Activated gamma-delta T cell (primary cell): ENCODE data around the gene METTL24.

Source experiments
- DNase-seq: peaks from one replicate; lab custom pipeline; 2025; lab: John Stamatoyannopoulos, UW
- total RNA-seq, 2 donors: gene quantifications; one replicate each; lab custom pipeline; 2026; lab: John Stamatoyannopoulos, UW

The METTL24 gene
- 1.8 to 1.9 reads per million in 2 donors for total RNA-seq

DNA sequence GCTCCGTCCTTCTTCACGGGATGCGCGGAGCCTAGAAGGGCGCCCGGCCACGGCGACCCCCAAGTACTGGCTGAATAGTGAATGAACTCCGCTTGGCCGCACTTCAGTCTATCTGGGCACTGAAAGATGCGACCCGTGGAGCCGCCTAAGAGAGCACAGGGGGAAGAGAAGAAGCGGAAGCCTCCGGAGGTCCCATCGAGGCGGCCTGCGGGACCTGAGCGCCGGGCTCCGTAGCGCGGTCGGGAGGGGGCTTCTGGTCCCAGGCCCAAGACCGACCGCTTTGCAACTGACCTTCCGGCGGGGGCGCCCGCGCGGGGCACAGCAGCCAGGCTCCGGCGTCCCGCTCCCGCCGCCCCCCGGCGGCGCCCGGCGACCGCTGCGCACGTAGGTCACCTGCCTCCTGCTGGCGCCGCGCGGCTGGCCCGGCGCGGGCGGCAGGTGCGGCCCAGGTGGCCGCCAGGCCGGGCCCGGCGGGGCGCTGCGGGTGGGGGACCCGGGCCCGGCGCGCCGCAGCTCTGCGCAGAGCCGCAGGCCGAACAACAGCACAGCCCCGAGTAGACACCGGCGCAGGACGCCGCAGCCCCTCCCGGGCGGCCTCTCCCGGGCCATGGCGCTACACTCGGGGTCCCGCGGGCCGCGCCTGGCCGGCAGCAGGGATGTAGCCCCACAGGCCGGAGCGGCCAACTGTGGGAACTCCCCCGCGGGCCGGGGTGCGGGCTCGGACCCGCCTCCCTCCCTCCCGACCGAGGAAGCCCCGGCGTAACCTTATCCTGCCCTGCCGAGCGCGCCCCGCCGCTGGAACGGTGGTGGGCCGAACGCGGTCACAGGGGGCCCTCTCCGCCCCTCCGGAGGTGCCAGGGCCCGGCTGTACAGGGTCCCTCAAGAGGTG lies at the start of gene METTL24:
METTL24 (minus strand) TSS at position 686 of the 889 bp plus-strand sequence; CDS start at position 609, 77 bp downstream.
- no peak for DNase-seq

DNA sequence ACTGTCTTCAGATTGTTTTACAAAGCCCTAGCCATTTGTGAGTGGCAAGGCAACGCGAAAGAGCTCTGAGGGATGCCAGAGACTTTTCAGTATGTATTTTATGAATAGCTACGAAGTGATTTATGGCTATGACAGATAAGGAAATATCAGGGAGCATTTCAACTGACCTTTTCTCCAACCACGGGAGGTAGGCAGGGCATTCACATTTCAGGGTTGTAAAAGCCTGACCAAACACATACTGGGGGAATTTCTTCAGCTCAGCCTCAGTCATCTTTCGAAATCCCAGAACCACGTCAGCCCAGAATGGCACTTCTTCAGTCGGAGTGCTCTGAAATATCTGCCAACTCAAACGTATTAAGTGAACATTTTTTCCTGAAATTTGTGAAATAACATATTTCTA lies 46.5 kb upstream of the METTL24 start:
- DNase-seq, result no peak

- no peak for DNase-seq
These were observed 43.5 kb upstream of the METTL24 start for GRCh38 chr6:110401585-110402176.

DNA sequence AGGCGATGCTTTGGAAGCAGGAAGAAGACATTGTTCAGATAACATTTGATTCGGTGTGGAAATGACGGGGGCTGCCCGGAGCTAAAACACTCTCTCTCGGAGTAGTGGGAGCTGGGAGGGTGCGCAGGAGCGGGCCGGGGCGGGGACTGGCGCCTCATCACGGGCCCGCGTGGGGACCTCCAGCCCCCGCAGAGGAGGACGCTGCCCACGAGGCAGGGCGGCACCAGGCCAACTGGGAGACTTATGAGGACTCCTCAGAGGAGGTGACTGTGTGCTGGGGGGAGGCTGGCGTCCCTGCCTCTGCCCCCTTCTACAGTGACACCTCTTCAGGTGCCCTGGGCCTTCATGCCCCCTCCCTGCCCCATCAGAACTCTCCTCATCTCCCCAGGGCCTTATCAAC lies 42.1 kb upstream of the METTL24 start:
- no peak for DNase-seq

GRCh38 chr6:110399219-110400071 lies 41.3 kb upstream of the METTL24 start:
- no peak for DNase-seq

DNA sequence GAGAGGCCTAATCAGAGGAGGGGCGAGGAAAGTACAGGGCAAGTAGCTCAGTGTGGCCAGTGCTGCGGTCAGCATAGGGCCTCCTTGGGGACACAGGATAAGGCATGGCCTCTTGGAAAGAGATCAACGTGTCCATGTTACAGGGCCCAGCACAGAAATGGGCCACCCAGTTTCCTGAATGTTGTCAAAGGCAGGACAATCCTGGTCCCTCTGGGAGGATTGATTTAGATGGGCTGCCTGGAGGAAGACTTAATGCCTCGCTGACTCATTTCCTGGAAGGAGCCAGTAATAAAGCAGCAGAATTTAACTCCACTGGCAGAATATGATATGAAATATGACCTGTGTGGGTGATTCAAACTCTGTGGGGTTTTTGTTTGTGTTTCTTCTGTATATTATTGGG lies 40.6 kb upstream of the METTL24 start:
- DNase-seq, result no peak

DNA sequence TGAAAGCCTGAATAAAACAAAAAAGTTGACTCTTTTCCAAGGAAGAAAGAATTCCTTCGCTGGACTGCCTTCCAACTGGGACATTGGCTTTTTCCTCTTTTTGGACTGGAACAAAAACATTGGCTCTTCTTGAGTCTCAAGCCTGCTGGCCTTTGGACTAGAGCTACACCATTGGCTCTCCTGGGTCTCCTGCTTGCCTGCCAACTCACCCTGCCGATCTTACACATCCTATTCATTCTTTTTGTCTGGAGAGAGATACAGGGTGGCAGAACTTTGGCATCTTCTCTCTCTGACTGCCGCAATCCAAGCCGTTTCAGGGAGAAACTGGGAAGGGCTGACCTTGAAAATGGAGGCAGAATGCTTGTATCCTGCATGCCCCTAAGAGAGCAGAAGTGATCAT lies 37.1 kb upstream of the METTL24 start:
- DNase-seq, result no peak

- no peak for DNase-seq
These were observed 36.3 kb upstream of the METTL24 start for GRCh38 chr6:110394409-110394808.

DNA sequence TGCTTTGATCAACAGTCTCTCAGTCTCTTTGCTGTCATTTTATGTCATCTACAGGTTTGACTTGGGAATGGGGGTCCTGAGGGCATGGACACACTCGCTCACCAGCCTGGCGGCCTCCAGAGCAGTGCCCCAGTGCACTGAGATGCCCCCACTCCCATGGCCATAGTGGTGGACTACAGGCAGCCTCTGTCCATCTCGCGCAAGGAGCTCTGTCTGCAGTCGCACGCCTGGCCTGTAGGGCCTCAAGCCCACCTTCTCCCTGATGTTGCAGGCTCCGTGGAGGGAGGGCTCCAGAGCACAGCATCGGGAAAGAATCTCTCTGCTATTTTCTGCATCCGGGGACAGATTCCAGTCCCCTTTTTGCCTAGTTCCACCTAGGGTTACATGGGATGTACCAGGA lies 34.6 kb upstream of the METTL24 start:
- DNase-seq, result no peak

- DNase-seq, result no peak
These were observed 32.3 kb upstream of the METTL24 start for GRCh38 chr6:110390404-110390803.

DNA sequence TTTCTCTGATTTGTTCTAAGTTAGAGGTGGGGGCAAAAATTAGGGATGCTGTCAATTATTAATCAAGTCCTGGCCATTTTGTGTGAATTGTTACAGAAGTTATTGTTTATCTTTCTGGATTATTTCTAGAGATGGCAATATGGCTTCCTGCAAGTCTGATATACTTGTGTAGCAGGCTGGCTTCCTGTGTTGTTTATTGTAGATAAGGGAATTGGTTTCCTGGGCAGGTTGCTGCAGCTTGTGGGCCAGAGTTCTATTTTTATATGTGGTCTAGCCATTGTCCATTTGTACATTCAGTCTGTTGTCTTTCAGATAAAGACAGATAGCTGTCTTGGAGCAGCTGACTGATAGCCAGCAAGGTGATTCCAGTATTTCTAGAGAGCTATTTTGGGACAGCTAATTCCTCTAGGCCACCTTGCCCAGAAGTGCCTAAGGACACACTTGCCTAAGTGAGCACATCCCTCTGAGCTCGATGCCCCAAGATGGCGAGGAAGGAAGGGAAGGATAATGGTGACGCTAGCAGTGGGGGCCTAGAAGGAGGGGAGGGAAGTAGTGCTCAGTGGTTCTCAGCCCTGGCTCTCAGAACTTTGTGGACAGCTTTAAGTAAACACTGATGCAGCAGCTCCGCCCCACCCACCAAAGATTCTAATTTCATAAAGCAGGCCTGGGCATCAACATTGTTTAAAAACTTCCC lies 31.7 kb upstream of the METTL24 start:
- DNase-seq, result no peak

DNA sequence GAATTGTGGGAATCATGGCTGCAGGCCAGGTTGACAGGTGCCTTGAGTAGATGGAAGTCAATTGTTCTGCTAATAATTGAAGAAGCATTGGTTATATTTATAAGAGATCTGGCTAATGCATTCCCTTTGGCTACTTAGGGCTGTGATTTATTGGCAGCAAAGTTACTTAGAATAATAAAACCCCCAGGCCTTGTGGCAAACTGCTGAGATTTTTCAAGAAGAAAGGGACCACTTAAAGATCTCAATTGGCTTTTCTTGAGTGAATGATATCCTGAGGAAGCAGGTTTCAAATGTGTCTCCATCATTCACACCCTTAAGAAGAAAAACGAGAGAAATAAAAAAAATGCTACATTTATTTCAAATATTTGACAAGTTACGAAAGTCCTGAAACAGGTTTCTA lies 29.8 kb upstream of the METTL24 start:
- DNase-seq, result no peak

DNA sequence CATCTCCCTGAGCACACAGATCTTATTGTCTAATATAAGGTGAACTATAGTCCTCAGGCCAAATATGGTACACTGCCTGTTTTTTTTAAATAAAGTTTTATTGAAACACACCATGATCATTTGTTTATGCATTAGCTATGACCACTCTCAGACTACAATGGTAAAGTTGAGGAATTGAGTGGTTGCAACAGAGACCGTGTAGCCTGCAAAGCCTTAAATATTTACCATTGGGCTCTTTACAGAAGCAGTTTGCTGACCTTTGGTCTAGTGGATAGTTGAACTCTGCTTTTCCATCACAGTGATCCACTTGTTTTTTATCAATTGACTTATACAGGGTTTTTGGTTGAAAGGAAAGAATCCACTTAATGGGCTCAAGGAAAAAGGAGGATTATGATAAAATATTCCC lies 27.3 kb upstream of the METTL24 start:
- no peak for DNase-seq

DNA sequence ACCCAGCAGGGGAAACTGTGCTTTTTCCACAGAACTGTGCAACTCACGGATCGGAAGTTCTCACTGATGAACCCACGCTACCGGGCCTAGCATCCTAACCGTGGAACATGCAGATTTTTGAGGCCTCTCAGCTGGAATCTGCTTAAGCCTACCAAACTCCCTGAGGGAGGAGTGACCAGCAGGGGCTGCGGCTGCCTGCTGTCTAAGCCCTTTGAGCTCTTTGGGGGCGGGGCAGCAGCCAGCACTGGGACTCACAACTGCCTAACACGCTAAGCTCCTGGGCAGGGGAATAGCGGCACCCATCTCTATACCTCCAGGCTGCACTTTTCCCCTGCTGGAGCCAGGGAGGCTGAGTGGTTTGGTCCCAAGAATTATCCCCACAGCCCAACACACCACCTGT lies 20.4 kb upstream of the METTL24 start:
- DNase-seq, result no peak

- DNase-seq, result no peak
These were observed 10.9 kb upstream of the METTL24 start for GRCh38 chr6:110369066-110369465.

GRCh38 chr6:110368284-110368683 lies 10.1 kb upstream of the METTL24 start:
- DNase-seq, result no peak

- no peak for DNase-seq
These were observed 9.7 kb upstream of the METTL24 start for GRCh38 chr6:110367825-110368224.

DNA sequence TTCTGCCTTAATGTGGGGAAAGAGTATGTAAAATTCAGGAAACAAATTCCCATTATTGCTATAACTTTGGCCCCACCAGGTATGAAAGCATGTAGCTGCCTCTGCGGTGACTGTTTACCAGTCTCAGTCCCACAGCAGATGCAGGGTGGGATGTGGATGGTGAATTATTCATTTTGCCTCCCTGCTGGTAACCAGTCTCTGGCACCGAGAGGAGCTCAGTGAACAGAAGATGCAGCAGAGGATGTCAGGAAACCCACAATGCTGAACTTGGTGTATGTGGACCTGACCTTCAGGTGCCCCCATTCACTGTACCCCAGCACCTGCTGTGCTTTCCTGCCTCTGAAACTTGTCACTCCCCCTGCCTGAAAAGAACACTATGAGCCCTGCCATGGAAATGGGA lies 8.8 kb upstream of the METTL24 start:
- no peak for DNase-seq

GRCh38 chr6:110366256-110366655 lies 8.1 kb upstream of the METTL24 start:
- no peak for DNase-seq

- DNase-seq, result no peak
These were observed 6.4 kb upstream of the METTL24 start for GRCh38 chr6:110364364-110365105.

DNA sequence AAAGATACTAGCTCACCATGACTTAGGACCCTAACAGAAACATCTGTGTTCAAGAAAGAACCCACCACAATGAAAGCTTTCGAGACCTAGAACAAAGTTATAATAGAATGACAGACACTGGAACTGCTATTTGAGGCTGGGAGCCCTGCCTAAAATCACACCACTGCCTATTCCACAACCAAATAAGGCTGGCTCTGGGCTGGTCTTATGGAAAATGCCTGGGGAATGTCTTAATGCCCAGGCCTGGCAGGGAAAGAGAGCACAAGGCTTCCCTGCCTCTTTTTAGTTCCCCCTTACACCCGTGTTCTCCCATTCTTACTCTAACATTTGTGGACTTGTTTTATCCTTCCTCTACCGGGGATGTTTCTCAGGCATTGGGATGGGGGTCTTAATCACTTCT lies 5.6 kb upstream of the METTL24 start:
- no peak for DNase-seq
